HG02840 (cell line): ENCODE data around the gene SCN5A.

ENCODE experiments used
- ATAC-seq: cut with Tn5 transposase; IDR thresholded peaks from one replicate; pipeline ENCODE4 v1.9.1; 2021; ENCODE audit warnings: mild to moderate bottlenecking, moderate library complexity, moderate number of reproducible peaks; ENCODE audit not compliant: unreplicated experiment, low FRiP score

SCN5A gene

DNA sequence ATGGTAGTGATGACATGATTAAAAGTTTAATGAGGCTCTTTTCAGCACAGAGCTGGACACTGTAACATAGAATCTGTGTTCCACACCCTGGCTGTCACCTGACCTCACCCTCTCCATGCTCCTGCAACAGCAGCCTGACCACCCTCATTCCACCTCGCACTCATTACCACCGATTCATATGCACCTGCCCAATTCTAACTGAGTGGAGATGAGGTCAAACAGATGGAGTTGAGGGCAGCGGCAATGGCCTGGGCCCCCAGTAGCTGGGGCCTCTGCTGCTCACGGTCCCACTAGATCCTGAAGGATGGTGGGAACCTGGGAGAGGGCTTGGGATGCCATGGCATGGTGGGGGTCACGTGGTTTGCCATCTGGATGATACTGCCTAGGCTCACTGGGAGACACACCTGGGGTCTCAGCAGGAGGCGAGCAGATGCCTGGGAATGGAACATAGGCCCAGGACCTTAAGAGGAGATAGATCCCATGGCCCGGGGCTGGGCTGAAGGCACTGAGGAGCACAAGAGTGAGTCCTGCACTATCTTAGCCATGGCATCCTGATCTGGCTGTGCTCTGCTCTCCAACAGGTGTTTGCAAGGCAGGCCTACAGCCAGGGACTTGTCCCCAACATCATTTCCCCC, 1.3 kb downstream of the SCN5A start:
- no peak for ATAC-seq

DNA sequence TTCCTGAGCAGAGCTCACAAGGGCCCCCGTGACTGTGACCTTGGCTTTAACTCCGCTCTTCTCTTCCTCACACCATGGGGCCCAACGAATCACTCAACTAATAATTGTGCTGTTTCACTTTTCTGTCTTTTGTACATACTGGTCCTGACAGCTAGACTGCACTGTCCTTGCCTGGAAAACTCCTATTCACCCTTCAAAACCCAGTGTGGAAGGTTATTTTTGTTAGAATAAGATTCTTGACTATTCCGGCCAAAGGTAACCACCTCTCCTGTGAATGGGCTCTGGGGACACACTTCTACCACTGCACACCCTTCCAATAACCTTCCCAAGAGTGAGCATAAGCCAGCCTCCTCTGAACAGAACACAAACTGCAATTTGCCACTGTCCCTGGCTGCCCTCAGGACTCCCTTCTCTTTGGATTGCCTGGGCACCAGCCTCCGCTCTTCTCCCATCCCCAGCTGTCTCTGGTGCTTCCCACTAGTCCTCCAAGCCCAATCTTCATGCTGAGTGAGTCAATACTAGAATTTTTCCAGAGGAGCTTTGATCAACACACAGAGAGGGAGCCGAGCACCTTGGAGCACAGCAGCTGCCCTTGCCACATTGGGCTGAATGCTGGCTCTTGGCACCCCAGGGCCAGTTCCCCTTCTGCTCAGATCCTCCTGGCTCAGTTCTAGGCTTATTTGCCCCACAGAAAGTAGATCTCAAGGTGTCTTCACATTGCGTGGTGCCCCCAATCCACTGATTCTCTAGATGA, 2.1 kb downstream of the SCN5A start:
- no peak for ATAC-seq

DNA sequence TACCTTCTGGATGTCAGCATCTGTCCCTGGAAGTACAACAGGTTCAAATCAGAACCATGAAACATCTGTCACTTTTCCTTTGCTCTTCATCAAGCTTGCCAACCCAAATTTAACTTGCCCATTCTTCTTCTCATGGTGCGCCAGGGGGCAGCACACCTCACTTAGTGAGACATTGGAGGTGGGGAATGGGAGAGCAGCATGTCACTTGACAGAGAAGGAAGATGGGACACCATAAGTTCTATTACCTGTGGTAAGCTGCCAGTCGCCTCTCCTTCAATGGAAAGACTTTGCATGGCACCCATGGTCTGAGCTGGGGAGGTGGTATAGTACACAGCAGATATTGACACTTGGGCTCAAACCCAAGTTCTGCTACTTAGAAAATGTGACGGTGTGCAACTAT, 2.9 kb downstream of the SCN5A start:
- no peak for ATAC-seq

DNA sequence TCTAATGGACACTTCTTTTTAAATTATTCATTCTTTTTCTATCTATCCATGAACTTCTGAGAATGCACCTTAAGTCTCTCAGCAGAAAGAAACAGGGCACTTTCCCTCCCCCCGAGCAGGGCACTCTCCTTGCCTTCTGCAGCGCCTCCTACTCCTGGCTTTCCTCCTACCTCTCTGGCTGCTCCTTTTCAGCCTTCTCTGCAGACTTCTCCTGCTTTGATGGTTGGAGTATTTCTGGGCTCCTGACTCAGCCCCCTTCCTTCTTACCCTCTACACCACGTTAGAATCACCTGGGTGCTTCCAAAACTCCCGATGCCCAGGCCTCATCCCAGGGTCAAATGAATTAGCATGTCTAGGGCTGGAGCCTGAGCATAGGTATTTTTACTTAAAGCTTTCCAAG, 3.4 kb downstream of the SCN5A start:
- ATAC-seq, result no peak

DNA sequence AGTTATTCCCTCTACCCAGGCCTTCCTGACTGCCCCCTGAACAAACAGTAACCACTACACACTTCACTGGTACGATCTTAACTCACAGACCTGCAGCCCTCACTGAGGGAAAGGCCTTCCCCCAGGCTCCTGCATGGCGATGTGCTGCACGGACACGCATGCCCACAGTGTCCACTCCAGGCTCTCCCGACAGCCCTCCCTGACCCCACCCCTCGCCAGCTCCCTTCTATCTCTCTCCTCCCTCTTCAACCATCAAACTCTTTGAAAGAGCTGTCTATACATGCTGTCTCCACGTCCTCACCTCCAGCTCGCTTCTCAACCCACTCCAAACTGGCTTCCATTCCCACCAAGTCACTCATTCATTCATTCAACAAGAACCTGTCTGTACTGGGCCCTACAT, 3.9 kb downstream of the SCN5A start:
- no peak for ATAC-seq

DNA sequence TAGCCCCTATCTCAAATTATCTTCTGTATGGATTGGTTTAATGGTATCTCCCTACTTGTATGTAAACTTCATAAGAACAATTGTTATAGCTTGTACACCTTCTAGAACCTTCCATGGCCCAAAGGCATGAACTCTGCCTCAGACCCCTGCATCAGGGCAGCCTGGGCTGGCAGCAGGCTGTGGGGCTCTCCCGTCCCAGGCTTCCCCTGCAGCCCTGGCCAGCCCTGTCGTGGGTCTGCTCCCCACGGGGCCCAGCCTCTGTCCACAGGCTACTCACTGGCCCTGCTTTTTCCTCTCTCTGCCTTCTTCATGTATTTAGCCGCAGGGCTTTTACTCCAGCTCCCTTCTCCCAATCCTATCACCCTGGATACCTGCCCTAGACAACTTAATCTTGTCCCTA, 4.4 kb downstream of the SCN5A start:
- ATAC-seq, result no peak

DNA sequence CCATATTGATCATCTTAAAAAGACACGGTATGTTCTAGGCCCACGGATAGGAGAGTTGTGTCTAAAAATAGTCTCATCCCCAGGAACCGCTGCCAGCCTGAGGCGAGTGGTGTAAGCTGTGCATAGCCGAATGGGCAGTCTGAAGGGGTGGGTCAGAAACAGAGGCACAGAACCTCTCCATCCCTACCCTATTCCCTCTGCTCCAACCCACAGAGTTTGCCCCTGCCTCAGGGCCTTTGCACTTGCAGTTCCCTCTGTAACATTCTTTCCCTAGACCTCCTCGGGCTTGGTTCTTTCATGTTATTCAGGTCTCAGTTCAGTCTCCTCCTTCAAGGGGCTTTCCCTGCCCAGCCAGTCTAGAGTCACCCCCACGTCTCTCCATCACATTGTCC, 4.8 kb downstream of the SCN5A start:
- ATAC-seq, result no peak

DNA sequence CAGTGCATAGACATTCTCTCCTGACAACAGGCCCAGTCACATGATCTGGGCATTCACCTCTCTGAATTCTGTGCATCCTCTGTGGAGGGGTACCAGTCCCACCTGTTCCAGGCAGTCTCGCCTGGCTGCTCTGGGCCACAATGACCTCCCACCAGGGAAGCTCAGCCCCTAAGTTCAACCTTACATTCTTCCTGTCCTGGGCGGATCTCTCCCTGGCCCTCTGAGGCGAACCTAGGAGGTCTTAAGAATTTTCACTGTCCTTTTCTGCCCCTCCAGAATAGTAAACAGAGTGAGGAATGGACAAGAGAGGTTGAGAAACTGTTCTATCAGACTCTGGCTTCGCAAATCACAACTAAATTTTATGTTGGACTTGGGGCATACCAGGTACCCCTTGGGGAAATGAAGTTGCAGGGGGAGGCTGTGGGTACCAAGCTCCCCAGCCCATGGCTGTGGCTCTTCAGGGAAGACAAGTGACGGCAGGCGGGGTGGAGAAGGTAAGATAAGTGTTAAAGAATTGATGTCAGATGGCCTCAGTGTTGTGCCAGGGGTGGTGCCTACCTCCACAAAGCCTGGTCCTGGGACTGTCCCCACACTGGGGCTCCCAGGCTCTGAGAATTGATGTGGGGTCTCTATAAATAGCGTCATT, 5.3 kb downstream of the SCN5A start:
- ATAC-seq, result no peak

DNA sequence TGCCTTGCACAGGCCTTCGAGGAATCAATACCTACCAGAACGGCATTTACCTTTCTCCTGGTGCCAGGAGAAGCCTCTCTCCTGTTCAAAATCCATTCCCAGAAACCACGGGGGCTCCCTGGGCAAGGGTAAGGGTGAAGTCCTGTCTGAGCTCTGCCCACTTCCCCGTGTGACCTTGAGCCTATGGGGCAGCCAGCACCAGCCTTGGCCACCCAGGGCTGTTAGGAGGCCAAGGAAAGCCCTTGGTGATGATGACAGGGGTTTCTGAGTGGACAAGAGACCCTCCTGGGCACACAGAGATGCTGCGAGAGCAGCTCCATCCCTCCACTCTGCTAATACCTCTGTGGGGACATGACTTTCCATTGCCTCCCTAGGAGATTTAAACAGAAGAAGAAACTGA, 5.9 kb downstream of the SCN5A start:
- no peak for ATAC-seq

DNA sequence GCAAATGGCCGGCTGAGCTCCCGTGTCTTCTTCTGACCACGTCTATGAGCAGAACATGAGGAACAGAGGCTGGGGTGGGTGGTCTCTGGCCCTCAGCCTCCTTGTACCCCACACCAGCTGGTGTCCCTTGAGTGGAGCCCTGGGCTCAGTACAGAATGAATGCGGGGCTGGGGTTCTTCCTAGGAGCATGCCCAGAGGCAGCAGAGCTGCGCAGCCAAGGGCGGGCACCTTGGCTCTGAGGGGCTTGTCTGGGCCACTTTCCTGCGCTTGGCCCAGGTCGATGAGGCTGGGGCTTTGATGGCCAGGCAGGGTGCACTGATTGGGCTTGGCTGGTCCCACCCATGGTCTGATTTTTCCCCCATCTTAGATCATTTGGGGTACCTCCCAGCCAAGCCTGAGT, 6.4 kb downstream of the SCN5A start:
- no peak for ATAC-seq

DNA sequence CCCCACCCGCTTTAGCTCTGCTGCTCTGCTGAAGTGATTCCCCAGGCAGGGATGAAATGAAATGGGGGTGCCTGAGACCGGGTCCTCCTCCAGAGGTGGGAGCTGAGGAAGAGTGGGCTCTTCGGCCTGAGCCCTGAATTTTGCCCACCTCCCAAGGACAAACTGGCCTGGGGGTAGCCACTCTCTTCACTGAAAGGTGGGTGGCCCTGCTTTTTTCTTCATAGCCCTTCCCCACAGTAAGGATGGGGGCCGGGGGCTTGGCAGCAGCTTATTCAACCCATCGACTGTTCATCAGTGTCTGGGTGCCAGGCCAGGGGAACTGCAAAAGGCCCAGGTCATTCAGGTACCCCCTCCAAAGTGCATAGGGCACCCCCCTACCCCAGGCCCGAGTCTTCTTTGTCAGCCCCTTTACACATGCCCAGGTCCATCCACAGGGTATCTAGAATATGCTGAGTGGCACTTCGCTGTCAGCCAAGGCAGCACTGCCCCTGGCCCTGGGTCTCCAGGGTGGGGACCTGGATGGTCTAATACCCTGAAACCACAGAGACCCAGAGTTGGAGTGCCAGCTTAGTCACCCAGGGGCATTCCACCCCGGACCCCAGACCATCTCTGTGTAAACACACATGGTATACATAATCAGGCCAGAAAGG, 7.9 kb downstream of the SCN5A start:
- no peak for ATAC-seq

DNA sequence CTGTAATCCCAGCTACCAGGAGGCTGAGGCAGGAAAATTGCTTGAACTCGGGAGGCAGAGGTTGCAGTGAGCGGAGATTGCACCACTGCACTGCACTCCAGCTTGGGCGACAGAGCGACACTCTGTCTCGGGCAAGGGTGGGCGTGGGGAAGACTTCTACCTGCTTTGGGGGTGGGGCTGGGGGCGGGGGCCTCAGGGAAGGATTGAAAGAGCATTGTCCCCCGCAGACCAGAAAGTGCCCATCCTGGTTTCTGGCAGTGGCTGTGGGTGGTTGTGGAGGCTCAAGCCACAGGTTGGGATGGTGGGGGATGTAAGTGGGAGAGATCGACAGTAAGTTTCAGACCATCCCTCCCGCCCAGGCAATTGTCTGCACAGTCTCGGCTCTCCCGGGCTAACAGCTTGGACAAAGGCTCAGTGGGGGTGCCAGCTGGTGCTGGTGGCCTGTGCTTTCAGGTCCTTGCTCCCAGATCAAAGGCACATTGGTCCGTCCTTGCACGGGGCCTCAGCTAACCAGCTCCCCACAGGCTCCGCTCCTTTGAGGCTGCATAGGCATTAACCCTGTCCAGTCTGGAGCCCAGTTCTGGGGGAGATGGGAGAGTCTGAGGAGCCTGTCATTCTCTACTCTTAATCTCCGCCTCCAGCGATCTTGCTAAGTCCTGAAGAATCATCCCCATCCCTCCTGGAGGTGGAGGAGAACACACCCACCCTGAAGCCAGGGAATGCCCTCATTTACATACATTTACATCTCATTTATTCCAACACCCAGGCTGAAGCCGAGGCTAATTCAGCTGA, 8.6 kb downstream of the SCN5A start:
- no peak for ATAC-seq

DNA sequence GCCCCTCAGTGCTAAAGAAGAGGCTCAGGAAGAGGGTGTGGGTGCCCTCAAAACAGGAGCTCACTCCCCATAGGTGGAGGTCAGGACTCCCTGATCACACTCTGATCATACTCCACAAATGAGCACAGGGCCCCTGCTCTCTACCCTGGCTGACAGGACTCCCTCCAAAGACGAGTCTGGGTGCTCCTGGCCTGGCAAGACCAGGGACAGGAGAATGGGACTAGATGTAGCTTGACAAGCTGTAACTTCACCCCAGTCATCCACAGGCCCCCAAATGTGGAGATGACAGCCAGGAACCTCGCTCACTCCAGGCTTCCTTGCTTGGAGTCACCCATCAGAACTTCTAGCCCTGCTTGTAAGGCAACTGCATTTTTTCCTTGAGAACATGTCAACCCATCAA, 11.1 kb downstream of the SCN5A start:
- ATAC-seq, result no peak

DNA sequence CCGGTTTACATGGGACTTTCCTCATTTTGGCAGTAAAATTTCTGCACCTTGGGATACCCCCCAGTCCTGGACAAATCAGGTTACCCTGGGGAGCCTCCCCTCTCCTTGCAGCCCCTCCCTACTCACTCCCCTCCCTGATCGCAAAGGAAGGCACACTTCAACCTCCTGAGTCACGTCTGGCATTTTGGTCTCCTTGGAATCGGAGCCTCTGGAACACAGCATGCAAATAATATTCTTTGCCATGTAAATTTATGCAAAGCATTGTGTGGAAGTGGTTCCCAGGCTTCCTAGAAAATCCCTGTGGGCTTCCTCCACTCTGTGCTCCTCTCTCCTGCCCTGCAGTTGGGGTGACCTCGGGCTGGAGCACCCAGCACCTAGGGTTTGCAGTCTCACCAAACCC, 11.6 kb downstream of the SCN5A start:
- no peak for ATAC-seq

DNA sequence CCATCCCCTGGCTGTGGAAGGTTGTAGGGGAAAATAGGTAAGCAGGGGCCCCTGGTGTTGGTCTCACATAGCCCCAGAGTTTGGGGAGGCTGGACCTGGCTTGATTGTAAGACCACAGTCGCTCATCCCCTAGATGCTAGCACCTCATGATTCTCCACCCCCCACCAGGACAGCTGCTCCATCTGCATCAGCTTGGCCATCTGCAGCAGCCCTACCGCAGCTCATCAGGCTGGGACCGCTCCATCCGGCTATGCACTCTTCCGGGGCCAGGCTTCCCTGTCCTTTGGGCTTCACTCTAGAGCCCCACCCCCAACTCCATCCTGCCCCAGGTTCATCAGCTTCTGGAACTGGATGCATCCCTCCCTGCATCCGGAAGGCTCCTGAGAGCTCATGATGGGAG, 12.6 kb downstream of the SCN5A start:
- ATAC-seq, result no peak

DNA sequence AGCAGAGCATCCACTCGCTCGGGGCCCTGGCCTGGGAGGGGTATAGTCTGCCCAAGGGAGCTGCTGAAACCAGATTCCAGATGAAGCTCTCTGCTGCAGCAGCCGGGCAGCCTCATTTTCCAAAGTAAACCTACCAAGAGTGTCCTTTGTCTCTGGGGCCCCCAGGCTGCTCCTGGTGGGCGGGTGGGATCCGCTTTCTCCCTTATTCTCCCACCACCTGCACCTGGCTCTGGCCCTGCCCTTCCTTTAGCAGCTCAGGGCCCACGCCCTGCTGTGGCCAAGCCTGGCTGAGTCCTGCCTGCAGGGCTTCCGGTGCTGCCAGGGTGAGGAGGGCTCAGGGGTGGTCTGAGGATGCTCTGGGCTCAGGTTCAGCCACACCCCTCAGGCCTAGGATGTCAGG, 13.0 kb downstream of the SCN5A start:
- no peak for ATAC-seq

DNA sequence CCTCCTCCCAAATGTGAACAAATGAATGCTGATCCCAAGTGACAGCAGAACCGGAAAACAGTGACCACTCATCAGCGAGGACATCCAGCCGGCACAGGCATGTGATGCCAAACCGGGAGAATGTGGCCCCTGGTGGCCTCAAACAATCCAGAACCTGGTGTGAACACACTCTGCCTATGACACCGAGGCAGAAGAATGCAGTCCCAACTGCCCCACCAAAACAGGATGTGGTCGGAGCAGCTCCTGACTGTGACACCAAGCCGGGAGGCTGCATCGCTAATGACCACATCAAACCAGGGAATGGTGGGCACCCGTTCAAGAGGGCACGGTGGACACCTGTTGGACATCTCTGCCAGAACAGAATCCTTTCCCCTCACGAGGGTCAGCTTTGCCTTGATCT, 15.4 kb downstream of the SCN5A start:
- ATAC-seq, result no peak

DNA sequence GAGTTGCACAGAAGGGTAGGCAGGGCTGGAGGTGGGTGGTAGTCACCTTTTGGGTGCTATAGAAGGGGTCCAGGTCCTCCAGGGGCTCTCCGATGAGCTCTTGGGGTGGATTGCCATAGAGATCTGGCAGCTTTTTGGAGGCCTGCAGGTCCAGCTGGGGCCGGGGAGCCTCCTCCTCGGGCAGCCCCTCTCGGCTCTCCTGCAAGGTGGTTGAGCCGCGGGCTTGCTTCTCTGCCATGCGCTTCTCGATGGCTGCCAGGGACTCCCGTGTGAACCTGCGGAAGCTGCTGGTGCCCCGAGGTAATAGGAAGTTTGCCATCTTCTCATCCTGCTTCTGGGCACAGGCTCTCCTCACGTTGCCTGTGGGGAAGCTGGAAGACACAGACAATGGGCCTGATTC, 16.5 kb downstream of the SCN5A start:
- no peak for ATAC-seq

DNA sequence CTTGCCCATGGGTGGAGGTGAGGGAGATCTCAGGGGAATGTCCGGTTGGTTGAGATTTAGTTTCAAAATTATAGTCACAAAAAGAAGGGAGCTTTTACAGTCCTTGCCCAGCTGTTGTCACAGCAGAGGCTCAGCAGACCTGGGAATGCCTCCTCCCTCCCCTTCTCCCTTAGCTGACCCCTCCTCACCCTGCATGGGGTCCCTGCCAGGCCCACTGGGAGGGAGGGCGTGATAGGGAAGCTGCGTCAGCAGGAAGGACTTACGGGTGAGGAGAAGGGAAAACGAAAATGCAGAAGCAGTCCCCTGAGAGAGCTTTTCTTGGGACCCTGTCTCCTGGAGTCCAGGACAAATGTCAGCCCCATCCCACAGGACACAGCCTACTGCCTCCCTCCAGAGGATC, 18.9 kb downstream of the SCN5A start:
- ATAC-seq, result no peak

DNA sequence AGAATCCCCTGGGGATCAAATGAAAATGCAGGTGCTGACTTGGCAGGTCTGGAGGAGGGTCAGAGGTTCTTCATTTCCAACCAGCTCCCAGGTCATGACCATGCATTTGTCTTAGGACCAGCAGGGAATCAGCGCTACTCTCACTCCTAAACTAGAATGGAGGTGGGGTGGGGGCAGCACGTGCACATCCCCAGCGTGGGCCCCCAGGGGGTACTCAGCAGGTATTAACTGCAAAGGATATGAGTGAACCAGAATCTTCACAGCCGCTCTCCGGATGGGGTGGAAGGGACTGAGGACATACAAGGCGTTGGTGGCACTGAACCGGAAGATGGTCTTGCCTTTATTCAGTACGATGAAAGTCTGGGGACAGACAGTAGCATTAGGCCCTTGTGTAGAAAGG, 19.4 kb downstream of the SCN5A start:
- no peak for ATAC-seq

DNA sequence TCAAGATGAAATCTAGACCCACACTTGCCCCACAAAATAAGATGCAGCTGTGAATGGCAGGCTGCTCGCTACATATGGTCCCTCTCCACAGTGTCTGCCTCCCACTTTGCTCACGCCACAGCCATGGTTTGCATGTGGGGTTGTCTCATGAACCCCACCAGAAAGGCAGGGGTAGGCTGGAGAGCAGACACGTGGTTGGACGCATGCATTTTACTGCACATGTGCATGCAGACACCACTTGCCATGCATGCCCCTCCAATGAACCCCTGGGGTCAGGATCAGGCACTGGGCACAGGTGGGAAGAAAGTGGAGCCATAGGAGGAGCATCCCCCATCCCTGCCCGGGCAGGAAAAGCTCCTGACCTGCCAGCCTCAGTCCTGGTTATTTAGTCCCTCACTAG, 20.7 kb downstream of the SCN5A start:
- ATAC-seq, result no peak
